K562 (cell line): ENCODE results near the gene POLR1B. TPM values are rescaled to one million over a fixed set of nuclear protein-coding genes. Genes with fewer than 3 reads are reported as not detected.

Experiments
- ARID3B ChIP-seq: fragments of 250-450 bp; sonication (Bioruptor Pico); IDR thresholded peaks from 2 replicates; pipeline ENCODE4 v1.4.0; 2020; ENCODE audit warnings: borderline replicate concordance
- CREM ChIP-seq: IDR thresholded peaks from 2 replicates; pipeline ENCODE4 v1.6.1; 2014; ENCODE audit warnings: antibody characterized with exemption, low read depth
- E4F1 ChIP-seq: fragments of 250-450 bp; sonication (Bioruptor Pico); IDR thresholded peaks from 2 replicates; pipeline ENCODE4 v1.5.0; 2021; ENCODE audit warnings: mild to moderate bottlenecking, borderline replicate concordance
- ELF2 ChIP-seq: fragments of 250-450 bp; sonication (Bioruptor Pico); IDR thresholded peaks from 2 replicates; pipeline ENCODE4 v1.5.0; 2021; ENCODE audit warnings: mild to moderate bottlenecking
- ELK3 ChIP-seq: fragments of 450-650 bp; formaldehyde crosslinking; IDR thresholded peaks from 2 replicates; pipeline ENCODE4 v1.4.0; 2020; ENCODE audit warnings: mild to moderate bottlenecking
- GTF3C2 ChIP-seq: IDR thresholded peaks from 3 replicates; pipeline ENCODE4 v1.6.1; 2011; ENCODE audit warnings: borderline replicate concordance, mild to moderate bottlenecking, moderate library complexity; ENCODE audit not compliant: insufficient read length; ENCODE audit errors: extremely low read depth
- NONO ChIP-seq, 2 experiments: fragments of 200-400 bp in 1 of 2; fragments of 450-650 bp in 1 of 2; formaldehyde crosslinking in 1 of 2; IDR thresholded peaks; 2 replicates each; pipeline ENCODE4 v1.6.1; 2017; ENCODE audit warnings: low read depth in 2 of 2, mild to moderate bottlenecking in 2 of 2, moderate library complexity in 2 of 2, low read length in 1 of 2
- SIX5 ChIP-seq, 2 experiments: IDR thresholded peaks; 2 replicates each; pipeline ENCODE4 v1.6.1; 2011; ENCODE audit warnings: low read length in 2 of 2, borderline replicate concordance in 1 of 2, low read depth in 1 of 2, mild to moderate bottlenecking in 1 of 2, moderate library complexity in 1 of 2; ENCODE audit not compliant: insufficient read depth in 1 of 2
- ZBTB11 ChIP-seq, 3 experiments: fragments of 200-800 bp in 1 of 3; fragments of 250-450 bp in 1 of 3; fragments of 450-650 bp in 1 of 3; sonication (Bioruptor Pico) in 1 of 3; sonication (Bioruptor generic) in 1 of 3; formaldehyde crosslinking in 1 of 3; IDR thresholded peaks; 2 replicates each; pipeline versions ENCODE4 v1.6.1 to v1.8.0; 2016 to 2022; ENCODE audit warnings: mild to moderate bottlenecking in 2 of 3, missing genetic modification characterization in 2 of 3, missing compliant biosample characterization in 1 of 3, moderate library complexity in 1 of 3
- ZNF175 ChIP-seq: fragments of 200-800 bp; sonication (Bioruptor generic); IDR thresholded peaks from 2 replicates; pipeline ENCODE4 v1.6.1; 2016; ENCODE audit warnings: low read depth, mild to moderate bottlenecking, missing genetic modification characterization, missing compliant biosample characterization
- ZNF217 ChIP-seq: sonication (generic); formaldehyde crosslinking; IDR thresholded peaks from 2 replicates; pipeline ENCODE4 v1.8.0; 2022; ENCODE audit warnings: mild to moderate bottlenecking, missing genetic modification reagents
- ZNF274 ChIP-seq: IDR thresholded peaks from 2 replicates; pipeline ENCODE4 v1.6.1; 2011; ENCODE audit warnings: low read depth, mild to moderate bottlenecking, low read length, moderate library complexity, borderline replicate concordance
- polyA plus RNA-seq, 8 experiments: library from polyadenylated mRNA; depleted of rRNA in 4 of 8; stranded (reverse) in 5 of 8; unstranded in 3 of 8; fragments of >200 nt; fragmentation: Nextera tagmentation in 2 of 8; fragmentation: Illumina TruSeq in 1 of 8; extraction: Ambion mirVana in 2 of 8; extraction: Trizol in 1 of 8; gene quantifications; 2 replicates each; pipeline versions ENCODE4 v1.2.1 to v1.2.3, GENCODE V29; 2011 to 2014; ENCODE audit warnings: inconsistent platforms in 1 of 8, missing spikeins in 1 of 8
- total RNA-seq, 7 experiments: library from RNA; depleted of rRNA in 6 of 7; stranded (reverse); fragments of >200 nt in 6 of 7; fragmentation: Illumina TruSeq in 2 of 7; extraction: Trizol in 2 of 7; gene quantifications; 2 replicates each; pipeline versions ENCODE4 v1.2.1 to v1.2.3, GENCODE V29; 2011 to 2021; ENCODE audit warnings: low replicate concordance in 1 of 7

Gene POLR1B
- total and polyA plus RNA-seq, 9 of the 15 experiments (the other 6 are each of a cell fraction or from before 2014, with no cell fraction given) = 19.8 to 55.1 (median 40.2) TPM

GRCh38 chr2:112541315-112542122 lies 746 bp upstream of the POLR1B start (continued):
- TF ChIP-seq GTF3C2 = peak; percentile 24
- TF ChIP-seq ZBTB11 (CRISPR knock-in tag; IDR thresholded peaks at IDR 0.05) = no peak
- TF ChIP-seq SIX5 (IDR thresholded peaks at IDR 0.05; ENCODE audit: borderline replicate concordance in 1 of 2, insufficient read depth in 1 of 2, low read depth in 1 of 2, low read length in 2 of 2) = 0 out of 4 replicates have a peak, but pooled peaks of 1 of the 2 experiments have one; percentile 4
- TF ChIP-seq ZNF217 (CRISPR knock-in tag) = no peak
- no peak; the same call in 1 of the 2 replicates for TF ChIP-seq ZNF175 (CRISPR knock-in tag)
- TF ChIP-seq NONO (IDR thresholded peaks at IDR 0.05; ENCODE audit: low read depth in 2 of 2, low read length in 1 of 2) = peak in 1 of 2 experiments; percentile 98; a peak in 2 of 4 replicates
- 0 out of 2 replicates have a peak, but pooled peaks have one; percentile 39 for TF ChIP-seq E4F1 (CRISPR knock-in tag)
- TF ChIP-seq ELF2 (CRISPR knock-in tag) = 0 out of 2 replicates have a peak, but pooled peaks have one; percentile 56
- peak; percentile 62 for TF ChIP-seq CREM
- TF ChIP-seq ARID3B (CRISPR knock-in tag) = no peak
- no peak for TF ChIP-seq ZNF274
- no peak for TF ChIP-seq ELK3
